SU-DHL-6 (cell line): Measurements from ENCODE around the gene UFD1.

Experiments used
- H2AFZ ChIP-seq: fragments of 200-600 bp; sonication (generic); 2 replicates; pipeline ENCODE4 v1.6.1; 2014; ENCODE audit warnings: low read depth, mild to moderate bottlenecking, moderate library complexity, mixed read lengths, antibody characterized with exemption, low read length; ENCODE audit not compliant: severe bottlenecking
- H3F3A ChIP-seq: fragments of 200-600 bp; shearing (Covaris generic); 2 replicates; pipeline ENCODE4 v1.6.0; 2016; ENCODE audit warnings: antibody characterized with exemption, mild to moderate bottlenecking; ENCODE audit not compliant: insufficient read depth
- H3K27ac ChIP-seq: fragments of 200-600 bp; sonication (generic); 2 replicates; pipeline ENCODE4 v1.5.1; 2016; ENCODE audit warnings: low read depth, mild to moderate bottlenecking, low read length, moderate library complexity, mixed read lengths
- H3K27me3 ChIP-seq: fragments of 200-600 bp; sonication (generic), shearing (Covaris generic); 2 replicates; pipeline ENCODE4 v1.6.0; 2014; ENCODE audit warnings: mild to moderate bottlenecking, low read length
- H3K36me3 ChIP-seq: fragments of 200-600 bp; sonication (generic); 2 replicates; pipeline ENCODE4 v1.6.1; 2014; ENCODE audit warnings: mild to moderate bottlenecking, low read length, mixed read lengths
- H3K4me2 ChIP-seq: fragments of 300-600, 200-600 bp; shearing (Covaris generic), sonication (generic); 2 replicates; pipeline ENCODE4 v1.6.0; 2014; ENCODE audit warnings: low read length, low read depth, mild to moderate bottlenecking; ENCODE audit not compliant: poor library complexity, severe bottlenecking
- H3K4me3 ChIP-seq: fragments of 200-600 bp; sonication (generic); 2 replicates; pipeline ENCODE4 v1.5.1; 2014; ENCODE audit warnings: antibody characterized with exemption, low read length, mild to moderate bottlenecking, mixed read lengths; ENCODE audit not compliant: insufficient read depth, poor library complexity, severe bottlenecking
- H3K79me2 ChIP-seq: fragments of 200-600 bp; sonication (generic); 2 replicates; pipeline ENCODE4 v1.6.1; 2014; ENCODE audit warnings: mild to moderate bottlenecking, low read length, moderate library complexity; ENCODE audit not compliant: insufficient read depth
- H3K9ac ChIP-seq: fragments of 200-600 bp; sonication (generic); 2 replicates; pipeline ENCODE4 v1.7.0; 2014; ENCODE audit warnings: mild to moderate bottlenecking, low read length
- H3K9me2 ChIP-seq: fragments of 200-600 bp; sonication (generic); replicated peaks from 2 replicates; pipeline ENCODE4 v1.6.1; 2014; ENCODE audit warnings: low read length; ENCODE audit not compliant: insufficient read depth
- H3K9me3 ChIP-seq: fragments of 200-600 bp; sonication (generic); 2 replicates; pipeline ENCODE4 v1.6.1; 2014; ENCODE audit warnings: low read length, mixed read lengths; ENCODE audit not compliant: insufficient read depth
- H4K20me1 ChIP-seq: fragments of 200-600 bp; sonication (generic); 2 replicates; pipeline ENCODE4 v1.6.1; 2014; ENCODE audit warnings: low read depth, mild to moderate bottlenecking, antibody characterized with exemption, low read length, moderate library complexity, mixed read lengths
- EZH2phosphoT487 ChIP-seq: fragments of 200-600 bp; sonication (generic), shearing (Covaris generic); conservative IDR thresholded peaks from 2 replicates; pipeline ENCODE4 v1.6.1; 2018; ENCODE audit warnings: mild to moderate bottlenecking, antibody characterized with exemption, low read length, moderate library complexity, mixed read lengths
- TF ChIP-seq, protein P1 (sequence below): fragments of 200-600 bp; sonication (generic); IDR thresholded peaks from one replicate; pipeline ENCODE4 v1.5.1; 2017; ENCODE audit warnings: antibody characterized with exemption, mild to moderate bottlenecking, low read length, moderate library complexity; ENCODE audit not compliant: insufficient read depth, poor library complexity, severe bottlenecking

The UFD1 gene

DNA sequence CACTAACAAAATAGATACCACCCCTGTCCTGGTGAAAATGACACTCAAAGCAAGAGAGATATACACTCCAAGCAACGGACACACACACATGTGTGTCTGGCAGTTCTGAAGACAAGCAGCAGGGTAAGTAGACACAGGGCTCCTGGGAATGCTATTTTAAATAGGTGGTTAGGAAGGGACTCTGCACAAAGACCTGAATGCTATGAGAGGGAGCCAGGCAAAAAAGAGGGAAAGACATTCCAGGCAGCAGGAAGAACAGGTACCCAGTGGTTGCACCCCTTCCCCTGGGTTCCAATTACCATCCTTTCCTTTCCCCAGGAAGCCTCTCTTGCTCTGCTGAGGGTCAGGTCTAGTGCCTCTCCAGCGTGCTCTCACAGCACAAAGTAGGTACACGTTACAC, 3.0 kb downstream of the UFD1 start:
- Histone ChIP-seq H3K27me3 (no peaks in the 10 kb centered on the region), H3K36me3 (no peaks in the 10 kb centered on the region), H3K79me2 (peaks cover 40% of the 10 kb centered on the region), H4K20me1 (no peaks in the 10 kb centered on the region), H2AFZ (no peak overlapping the region), H3K9ac (no peak overlapping the region), H3F3A (no peaks in the 10 kb centered on the region), H3K27ac (no peak overlapping the region), H3K4me2 (no peak overlapping the region), H3K9me2 (no peaks in the 10 kb centered on the region), H3K9me3 (no peaks in the 10 kb centered on the region), H3K4me3 (no peak overlapping the region)
- TF ChIP-seq, protein P1, sequence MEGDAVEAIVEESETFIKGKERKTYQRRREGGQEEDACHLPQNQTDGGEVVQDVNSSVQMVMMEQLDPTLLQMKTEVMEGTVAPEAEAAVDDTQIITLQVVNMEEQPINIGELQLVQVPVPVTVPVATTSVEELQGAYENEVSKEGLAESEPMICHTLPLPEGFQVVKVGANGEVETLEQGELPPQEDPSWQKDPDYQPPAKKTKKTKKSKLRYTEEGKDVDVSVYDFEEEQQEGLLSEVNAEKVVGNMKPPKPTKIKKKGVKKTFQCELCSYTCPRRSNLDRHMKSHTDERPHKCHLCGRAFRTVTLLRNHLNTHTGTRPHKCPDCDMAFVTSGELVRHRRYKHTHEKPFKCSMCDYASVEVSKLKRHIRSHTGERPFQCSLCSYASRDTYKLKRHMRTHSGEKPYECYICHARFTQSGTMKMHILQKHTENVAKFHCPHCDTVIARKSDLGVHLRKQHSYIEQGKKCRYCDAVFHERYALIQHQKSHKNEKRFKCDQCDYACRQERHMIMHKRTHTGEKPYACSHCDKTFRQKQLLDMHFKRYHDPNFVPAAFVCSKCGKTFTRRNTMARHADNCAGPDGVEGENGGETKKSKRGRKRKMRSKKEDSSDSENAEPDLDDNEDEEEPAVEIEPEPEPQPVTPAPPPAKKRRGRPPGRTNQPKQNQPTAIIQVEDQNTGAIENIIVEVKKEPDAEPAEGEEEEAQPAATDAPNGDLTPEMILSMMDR, result no peak
- TF ChIP-seq EZH2phosphoT487, result no peak

DNA sequence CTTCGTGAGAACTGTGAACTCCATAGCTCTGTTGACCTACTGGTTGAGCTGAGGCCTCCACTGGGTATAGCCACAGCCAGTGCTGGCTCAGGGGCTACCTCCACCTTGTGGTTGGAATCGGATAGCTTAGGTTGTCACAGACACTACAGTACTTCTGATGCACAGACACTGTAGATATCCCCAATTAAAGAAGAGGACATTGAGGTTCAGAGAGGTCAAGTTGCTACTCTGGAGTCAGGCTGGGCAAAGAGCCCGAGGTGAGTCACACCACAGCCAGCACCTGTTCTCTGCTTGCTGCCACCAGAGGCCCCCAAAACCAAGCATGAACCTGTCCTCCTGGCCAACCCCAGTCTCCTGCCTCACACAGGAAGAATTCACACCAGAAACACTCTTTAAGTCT, 5.4 kb downstream of the UFD1 start:
- H4K20me1 ChIP-seq, result no peaks in the 10 kb centered on the region
- H2AFZ ChIP-seq, result no peak overlapping the region
- no peaks in the 10 kb centered on the region for H3K36me3 ChIP-seq
- H3K9me2 ChIP-seq, result no peaks in the 10 kb centered on the region
- no peaks in the 10 kb centered on the region for H3F3A ChIP-seq
- no peak overlapping the region for H3K9ac ChIP-seq
- H3K4me2 ChIP-seq, result no peak overlapping the region
- H3K27ac ChIP-seq, result no peak overlapping the region
- no peaks in the 10 kb centered on the region for H3K9me3 ChIP-seq
- TF ChIP-seq, protein P1, result no peak
- TF ChIP-seq EZH2phosphoT487, result no peak
- no peak overlapping the region for H3K4me3 ChIP-seq
- H3K27me3 ChIP-seq, result no peaks in the 10 kb centered on the region
- peaks cover 26% of the 10 kb centered on the region for H3K79me2 ChIP-seq

DNA sequence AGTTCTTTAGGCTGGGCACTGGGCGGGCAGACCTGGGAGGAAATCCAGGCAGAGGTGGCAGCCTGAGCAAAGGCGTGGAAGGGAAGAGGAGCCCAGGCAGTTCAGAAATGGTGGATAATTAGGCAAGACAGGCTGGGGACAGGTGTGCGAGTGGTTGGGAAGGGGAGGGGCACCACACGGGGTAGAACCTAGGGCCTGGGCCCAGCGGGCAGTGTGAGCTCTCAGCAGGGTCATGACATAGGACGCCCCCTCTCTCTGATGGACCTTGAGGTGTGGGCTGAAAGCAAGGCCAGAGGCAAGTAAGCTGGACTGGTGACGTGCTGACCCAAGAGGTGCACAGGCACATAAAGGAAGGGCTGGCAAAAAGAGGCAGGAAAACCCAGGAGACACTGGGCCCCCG, 6.8 kb downstream of the UFD1 start:
- no peaks in the 10 kb centered on the region for H3K9me3 ChIP-seq
- no peak overlapping the region for H2AFZ ChIP-seq
- H3F3A ChIP-seq, result no peaks in the 10 kb centered on the region
- no peaks in the 10 kb centered on the region for H4K20me1 ChIP-seq
- no peak overlapping the region for H3K9ac ChIP-seq
- H3K27ac ChIP-seq, result no peak overlapping the region
- peaks cover 13% of the 10 kb centered on the region for H3K79me2 ChIP-seq
- TF ChIP-seq, protein P1, result no peak
- no peak for TF ChIP-seq EZH2phosphoT487
- no peak overlapping the region for H3K4me2 ChIP-seq
- no peaks in the 10 kb centered on the region for H3K36me3 ChIP-seq
- H3K4me3 ChIP-seq, result no peak overlapping the region
- no peaks in the 10 kb centered on the region for H3K9me2 ChIP-seq
- H3K27me3 ChIP-seq, result no peaks in the 10 kb centered on the region
